Activated CD8-positive, alpha-beta memory T cell treated with anti-CD3 and anti-CD28 coated beads for 4 hours (primary cell): ENCODE results near the gene RAP1GDS1.
"Not testable (repeated sequence)": the region's sequence is repeated elsewhere in the genome, so short reads cannot be mapped to it uniquely, and the experiment has no call there.

Source experiments
- DNase-seq, 2 donors: peaks; one replicate each; pipeline ENCODE4 v3.0.0-alpha.2; 2020; ENCODE audit warnings: low read depth in 2 of 2

RAP1GDS1 gene

DNA sequence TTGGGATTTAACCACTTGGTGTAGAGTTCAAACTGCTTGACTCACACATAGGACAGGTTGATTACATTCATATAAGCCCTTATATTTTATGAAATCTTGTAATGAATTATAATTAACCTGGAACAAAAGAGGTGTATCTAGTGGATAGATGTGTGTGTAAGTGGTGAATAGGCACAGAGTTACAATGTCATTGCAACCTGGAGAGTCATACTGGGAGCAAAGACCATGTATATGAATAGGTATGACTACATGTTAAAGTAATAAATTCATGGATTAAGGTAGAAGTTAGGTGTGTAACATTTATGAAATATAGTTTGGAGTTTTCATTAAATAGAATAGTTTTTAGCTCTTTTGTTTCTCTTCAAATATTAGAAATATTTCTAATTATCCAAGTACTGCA, 26.1 kb downstream of the RAP1GDS1 start:
- no peak for DNase-seq

DNA sequence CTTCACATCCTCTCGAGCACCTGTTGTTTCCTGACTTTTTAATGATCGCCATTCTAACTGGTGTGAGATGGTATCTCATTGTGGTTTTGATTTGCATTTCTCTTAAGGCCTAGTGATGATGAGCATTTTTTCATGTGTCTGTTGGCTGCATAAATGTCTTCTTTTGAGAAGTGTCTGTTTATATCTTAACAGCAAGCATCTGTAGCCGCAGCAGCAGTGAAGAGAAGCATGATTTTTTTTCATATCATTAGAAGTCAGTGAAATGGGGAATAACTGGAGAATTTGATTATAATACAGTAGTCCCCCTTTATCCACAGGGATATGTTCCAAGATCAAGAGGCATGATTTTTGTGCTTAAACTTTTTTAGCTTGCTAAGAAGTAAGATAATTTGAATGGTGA, 27.5 kb downstream of the RAP1GDS1 start:
- DNase-seq, result not testable (repeated sequence)

DNA sequence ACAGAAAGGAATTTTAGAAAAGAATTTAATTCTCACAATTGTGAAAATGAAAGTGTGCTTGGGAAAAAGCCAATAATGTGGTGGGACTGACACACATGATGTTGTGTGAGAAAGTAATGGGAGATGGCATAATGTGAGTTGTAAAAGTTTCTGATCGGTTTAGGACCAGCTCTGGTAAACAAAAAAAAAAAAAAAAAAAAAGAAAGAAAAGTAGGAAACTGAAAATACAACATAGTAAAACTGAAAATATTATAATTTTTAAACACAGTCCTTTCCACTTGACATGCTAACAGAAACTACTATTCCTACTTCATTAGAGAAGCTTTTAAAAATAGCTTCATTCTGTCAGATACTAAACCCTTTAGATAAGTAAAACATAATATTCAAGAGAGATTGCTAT, 28.2 kb downstream of the RAP1GDS1 start:
- no peak for DNase-seq

DNA sequence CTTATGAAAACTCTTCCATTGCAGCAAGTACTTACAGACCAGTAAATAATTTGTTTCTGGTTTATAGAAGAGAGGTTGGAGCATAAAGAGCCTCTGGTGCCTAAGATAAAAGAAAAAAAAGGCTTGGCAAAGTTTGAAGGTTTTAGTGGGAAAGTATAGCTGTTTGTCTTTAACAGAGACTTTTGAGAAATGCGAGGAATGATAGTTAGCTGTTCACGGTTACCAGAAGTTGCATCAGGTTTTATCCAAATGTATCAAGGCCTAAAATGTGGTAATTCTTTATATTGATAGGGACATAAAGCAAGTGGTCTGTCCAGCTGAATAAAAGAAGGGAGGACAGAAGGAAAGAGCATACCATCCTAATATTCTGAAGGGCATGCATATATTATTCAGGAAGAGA, 29.3 kb downstream of the RAP1GDS1 start:
- no peak for DNase-seq

DNA sequence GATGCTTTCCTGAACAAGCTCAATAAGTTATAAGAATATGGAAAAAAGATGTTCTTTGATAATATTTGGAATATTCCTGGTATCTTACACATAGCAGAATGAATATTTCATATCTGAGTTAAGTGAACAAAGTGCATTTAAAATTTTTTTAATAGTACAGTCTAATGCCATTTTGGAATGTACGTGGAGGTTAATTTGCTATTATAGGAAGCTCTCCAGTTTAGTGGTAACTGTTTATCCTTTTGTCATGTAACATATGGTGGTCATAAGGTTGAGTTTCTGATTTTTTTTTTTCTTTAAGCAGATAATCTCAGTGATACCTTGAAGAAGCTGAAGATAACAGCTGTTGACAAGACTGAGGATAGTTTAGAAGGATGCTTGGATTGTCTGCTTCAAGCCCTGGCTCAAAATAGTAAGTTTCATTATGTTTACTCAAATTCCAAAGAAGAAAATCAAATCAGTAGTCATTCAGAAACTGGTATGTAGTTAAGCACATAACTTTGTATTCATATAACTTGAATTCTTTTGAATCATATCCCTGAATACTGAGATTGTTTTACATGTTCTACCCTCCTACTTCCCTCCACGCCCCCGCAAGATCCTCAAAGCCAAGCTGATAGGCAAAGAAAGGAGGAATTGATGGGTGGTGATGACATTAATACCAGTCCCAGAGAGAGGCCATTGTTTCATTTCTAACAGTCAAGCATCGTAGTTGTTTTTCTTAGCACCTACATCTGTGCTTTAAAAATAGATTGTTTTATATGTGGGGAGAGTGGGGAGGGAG, 32.1 kb downstream of the RAP1GDS1 start:
- no peak for DNase-seq

DNA sequence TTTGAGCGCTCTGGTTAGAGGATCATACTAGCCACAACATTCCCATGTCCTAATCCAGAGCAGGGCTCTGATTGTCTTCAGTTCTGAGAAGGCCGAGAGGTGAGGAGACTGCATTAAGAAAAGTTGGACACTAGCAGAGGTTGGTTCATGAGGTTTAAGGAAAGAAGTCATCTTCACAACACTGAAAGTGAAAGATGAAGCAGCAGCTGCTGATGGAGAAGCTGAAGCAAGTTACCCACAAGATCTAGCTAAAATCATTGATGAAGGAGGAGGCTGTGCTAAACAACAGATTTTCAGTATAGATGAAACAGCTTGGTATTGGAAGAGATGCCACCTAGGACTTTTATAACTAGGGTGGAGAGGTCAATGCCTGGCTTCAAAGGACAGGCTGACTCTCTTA, 36.8 kb downstream of the RAP1GDS1 start:
- DNase-seq, result no peak

DNA sequence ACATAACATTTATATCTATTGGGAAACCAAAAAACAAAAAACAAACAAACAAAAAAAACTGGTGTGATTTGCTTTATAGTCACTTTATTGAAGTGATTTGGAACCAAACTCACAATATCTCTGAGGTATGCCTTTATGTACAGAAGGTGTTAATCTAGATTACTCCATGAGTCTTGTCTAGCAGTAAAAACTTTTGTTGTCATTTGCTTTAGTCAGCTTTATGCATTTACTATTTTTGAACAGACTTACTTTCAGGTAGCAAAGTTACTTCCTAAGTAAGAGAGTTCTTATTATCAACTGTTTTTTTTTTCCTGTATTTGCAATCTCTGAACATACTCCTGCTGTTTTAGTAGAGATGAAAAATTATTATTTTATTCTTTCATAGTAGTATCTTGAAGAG, 39.5 kb downstream of the RAP1GDS1 start:
- no peak for DNase-seq

DNA sequence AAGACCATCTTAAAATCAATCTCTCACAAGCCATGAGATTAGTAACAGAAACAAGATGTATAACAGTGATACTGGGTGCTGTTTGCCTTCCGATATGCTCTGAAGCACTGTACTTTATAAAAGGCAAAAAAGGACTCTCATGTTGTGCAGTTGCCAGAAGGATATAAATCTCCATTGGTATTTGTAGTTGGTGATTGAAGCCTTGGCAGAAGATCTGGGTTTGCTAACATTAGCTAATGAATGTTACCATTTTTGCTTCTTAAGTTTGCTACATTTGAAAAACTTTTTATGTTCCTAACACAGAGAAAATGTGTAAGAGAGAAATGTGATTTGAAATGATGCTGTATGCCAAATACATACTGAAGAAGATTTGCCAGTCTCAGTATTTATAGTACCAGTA, 44.4 kb downstream of the RAP1GDS1 start:
- no peak for DNase-seq

DNA sequence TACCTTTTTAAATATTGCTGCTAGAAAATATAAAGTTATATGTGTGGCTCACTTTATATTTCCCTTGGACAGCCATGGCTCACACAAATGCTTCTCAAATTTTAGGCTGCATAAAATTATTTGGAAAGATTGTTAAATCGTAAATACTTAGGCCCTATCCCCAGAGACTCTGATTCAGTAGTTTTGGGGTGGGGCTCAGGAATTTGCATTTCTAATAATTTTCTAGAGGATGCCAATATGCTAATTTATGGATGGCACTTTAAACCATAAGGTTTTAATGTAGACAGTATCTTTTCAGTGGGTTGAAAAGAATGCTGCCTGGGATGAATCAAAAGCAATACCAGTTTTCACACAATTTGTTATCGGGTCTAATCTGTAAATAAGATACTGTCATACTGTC, 49.7 kb downstream of the RAP1GDS1 start:
- no peak for DNase-seq

DNA sequence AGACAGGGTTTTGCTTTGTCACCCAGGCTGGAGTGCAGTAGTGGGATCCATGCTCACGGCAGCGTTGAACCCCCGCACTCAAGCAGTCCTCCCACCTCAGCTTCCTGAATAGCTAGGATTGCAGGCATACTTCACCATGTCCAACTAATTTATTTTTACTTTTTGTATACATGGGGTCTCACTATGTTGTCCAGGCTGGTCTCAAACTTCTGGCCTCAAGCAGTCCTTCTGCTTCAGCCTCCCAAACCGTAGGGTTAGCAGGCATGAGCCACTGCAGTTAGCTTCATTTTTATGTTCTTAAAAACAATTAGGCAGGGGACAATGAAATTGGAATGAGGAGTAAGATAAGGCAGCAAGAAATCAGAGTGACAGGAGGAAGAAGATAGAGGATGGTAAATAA, 50.5 kb downstream of the RAP1GDS1 start:
- DNase-seq, result no peak

DNA sequence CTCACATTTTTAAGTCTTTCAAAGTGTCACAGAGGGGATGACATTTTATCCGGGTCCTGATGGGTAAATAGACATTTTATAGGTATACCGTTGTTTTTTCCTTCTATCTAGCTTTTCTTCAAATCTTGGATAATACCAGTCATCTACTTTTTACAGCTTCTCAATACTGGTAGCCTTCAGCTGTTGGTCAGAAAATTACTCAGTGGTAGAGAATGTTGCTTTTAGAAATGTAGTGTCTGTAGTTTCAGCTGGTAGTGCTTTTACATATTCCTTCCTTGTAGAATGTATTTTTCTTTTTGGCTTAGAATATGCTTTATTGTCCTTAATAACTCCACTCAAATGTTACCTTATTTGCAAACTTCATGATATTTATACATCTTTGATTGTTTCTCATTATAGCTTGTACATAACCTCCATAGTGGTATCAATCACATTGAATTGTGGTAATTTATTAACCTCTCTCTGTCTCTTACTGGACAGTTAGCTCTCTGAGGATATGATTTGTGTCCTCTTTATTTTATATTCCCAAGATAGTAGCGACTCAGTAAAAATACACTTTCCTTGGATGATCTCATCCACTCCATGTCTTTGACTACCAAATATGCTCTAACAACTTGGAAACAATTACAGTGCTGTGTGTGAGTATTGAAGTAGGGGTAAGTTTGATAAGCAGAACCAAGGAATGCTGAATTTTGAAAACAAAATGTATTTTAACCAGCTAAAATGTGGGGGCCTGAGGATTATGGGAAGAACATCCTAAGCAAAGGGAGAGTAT, 53.8 kb downstream of the RAP1GDS1 start:
- DNase-seq, result no peak

DNA sequence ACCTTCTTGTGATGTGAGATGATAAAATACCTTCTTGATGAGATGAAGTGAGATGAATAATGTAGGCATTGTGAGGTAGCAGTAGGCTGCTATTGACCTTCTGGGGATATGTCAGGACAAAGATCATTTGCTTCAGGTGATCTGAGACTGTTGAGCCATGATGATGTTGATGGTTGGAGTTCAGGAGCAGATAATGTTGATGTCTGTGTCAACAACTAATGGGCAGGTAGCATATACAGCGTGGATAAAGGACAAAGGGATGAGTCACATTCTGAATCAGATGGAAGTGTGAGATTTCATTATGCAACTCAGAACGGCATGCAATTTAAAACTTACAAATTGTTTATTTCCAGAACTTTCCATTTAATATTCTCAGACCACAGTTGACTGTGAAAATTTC, 57.3 kb downstream of the RAP1GDS1 start:
- DNase-seq, result no peak

DNA sequence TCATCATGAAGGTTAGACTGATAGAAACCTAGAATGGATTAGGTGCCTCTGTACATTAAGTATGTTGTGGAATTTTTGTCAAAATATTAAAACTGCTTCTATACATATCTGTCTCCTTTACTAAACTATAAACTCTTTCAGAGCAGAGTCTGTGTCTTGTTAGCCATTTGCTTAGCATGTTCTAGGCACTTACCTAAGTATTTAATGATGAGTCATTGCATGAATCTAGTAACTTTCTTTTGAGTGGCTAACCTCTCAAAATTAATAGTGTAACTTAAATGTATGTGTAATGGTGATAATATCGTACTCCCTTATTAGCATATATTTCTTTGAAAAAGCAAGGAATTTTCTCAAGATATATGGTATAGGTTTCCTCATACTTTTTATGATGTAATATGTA, 57.8 kb downstream of the RAP1GDS1 start:
- DNase-seq, result no peak

DNA sequence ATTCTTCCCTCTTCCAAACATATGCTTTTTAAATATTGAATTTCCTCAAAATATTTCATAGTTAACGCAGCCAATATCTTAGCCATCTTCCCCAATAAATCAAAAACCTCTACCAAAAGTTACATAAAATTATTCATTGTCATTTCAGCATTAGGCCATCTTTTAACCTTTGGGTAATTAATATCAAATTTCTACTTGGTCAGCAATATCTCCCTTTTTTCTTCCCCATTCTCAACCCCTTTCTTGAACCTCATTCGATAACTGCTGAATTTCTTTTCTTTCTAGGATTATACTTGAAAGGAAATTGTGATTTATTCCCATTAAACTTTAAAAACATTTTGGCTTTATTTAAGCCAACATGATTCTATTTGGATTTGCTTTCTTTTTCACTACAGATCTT, 65.0 kb downstream of the RAP1GDS1 start:
- DNase-seq, result no peak

DNA sequence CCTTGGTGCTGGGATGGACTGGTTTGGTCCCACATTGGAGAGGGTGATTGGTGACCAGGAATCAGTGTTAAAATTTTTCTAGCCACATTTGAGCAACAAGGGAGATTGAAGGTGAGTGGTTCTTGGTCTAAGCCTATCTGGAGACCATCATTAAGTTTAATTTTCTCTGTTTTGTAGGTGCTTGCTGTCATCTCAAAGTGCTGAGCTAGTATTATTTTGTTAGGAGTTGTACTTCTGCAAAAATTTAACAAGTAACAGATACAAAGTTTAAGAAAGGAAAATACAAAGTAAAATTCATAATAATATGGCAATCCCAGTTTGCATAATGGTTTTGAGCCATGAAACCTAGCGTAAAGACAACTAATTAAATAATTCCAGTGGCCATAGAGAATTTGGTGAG, 66.5 kb downstream of the RAP1GDS1 start:
- DNase-seq, result no peak

DNA sequence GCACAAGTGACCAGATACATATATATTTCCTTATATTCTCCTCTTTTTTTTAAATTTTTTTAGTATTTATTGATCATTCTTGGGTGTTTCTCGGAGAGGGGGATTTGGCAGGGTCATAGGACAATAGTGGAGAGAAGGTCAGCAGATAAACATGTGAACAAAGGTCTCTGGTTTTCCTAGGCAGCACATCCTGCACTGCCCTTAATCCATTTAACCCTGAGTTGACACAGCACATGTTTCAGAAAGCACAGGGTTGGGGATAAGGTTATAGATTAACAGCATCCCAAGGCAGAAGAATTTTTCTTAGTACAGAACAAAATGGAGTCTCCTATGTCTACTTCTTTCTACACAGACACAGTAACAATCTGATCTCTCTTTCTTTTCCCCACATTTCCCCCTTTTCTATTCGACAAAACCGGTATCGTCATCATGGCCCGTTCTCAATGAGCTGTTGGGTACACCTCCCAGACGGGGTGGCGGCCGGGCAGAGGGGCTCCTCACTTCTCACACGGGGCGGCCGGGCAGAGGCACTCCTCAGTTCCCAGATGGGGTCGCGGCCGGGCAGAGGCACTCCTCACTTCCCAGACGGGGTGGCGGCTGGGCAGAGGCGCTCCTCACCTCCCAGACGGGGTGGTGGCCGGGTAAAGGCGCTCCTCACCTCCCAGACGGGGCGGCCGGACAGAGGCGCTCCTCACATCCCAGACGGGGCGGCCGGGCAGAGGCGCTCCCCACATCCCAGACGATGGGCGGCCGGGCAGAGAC, 68.9 kb downstream of the RAP1GDS1 start:
- not testable (repeated sequence) for DNase-seq

DNA sequence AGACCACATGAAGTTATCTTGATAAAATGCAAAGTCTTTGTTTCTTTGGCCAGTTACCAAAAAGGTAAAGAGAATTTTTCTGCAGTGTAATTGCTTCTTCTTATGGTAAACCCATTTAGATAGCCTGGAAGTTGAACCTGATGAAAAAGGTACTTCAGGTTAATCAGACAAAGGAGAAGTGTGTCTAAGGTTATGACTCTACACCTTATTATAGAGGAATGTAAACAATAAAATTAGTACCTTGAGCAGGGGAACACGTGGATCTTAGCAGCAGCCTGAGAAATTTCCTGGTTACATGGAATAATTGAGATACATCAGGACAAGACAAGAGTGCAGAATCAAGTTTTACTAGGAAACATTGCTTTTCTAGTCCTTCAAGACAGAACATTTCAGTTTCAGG, 70.8 kb downstream of the RAP1GDS1 start:
- no peak for DNase-seq

DNA sequence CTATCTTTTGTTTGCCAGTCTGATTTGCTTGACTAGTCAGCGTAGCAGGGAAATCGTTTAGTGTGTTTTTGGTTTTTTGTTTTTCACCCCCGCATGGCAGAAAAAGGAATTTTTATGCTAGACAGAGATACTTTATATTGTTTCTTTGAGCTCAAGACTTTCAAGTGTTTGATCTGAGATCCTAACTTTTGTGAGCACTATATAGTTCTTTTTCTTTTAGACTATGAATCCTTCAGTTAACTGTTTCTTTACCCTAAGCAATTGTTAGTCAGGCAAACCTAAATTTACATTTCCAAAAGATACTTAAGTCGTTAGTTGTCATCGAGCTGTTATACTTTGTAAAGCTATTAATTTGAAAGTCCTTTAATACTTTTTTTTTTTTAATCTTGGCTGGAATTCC, 73.3 kb downstream of the RAP1GDS1 start:
- DNase-seq, result no peak

DNA sequence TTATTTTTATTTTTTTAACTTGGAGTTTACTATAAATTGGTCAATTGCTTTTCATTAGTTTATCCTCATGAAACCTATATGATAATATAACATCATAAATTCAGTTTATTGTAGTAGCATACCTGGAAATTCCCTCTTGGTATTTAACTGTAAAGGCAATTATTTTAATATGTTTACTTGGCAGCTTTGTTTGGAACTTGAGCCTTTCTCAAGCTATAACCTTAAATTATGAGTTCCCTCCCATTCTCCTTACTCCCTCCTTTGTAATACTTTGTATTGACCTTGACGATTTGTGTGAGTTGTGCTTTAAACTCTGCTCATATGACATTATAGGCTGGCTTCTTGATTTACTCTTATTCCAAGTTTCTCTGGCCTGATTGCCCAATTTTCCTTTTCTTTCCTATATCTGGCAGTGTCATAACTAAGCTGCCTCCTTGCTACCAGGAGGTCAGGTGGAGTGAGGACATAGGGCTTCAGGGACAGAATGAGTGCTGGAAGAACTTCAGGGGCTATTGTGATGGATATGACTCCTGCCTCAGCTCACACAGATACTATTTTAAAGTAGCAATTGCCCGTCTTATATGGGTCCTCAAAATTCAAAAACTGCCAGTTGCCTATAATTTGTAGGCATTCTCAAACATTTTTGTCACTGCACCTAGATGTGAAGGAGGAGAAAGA, 77.7 kb downstream of the RAP1GDS1 start:
- no peak for DNase-seq

DNA sequence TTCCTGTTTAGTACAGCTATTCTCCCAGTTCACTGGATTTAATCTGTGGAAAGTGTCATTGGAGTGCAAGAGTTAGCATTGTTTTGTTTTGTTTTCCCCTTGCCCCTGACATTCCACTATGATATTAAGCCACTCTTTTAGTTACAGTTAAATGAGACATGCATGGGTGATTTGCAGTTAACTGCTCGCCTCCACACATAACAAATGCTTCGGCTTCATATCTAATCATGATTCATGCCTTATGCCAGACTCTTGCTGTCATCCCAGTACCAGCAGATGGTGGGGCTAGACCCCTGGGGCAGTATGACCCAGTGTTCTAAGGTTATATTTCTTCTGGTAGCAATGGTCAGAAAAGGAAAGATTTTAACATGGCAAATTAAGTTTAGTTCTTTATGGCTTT, 80.1 kb downstream of the RAP1GDS1 start:
- no peak for DNase-seq

DNA sequence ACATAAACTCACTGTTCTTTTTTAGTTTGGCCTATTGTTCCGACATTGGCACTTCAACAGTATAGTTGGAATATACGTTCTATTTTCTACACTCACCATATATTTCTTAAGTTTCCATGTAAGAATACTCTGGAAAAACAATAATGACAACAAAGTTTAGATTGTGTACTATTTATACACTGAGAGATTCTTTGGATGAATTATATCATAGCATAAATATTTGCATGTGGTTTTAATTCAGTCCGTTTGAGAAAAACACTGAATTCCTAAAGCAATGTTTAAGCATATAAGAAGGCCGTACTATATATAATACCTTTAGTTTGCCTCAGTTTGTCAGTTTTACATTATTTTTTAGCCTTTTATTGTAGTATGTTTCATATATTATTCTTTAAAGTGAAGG, 82.4 kb downstream of the RAP1GDS1 start:
- no peak for DNase-seq

DNA sequence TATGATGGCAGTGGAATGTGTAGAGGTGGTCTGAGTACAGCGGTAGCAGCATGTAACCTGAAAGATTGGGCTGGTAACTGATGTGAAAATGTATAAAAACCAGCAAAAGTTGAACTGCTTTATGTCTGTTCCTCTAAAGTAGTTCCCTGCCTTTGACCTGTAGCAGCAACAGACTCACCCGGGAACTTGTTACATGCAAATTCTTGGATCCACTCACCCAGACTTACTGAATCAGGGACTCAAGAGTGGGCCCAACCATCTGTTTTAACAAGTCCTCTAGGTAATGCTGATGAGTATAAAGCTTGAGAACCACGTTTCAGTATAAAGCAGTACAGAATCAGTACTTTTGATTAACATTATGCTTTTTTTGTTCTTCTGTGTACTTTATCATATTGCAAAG, 84.7 kb downstream of the RAP1GDS1 start:
- DNase-seq, result no peak
